Neural crest cell (in vitro differentiated cells): ENCODE measurements around the gene NTSR2. TPM values are rescaled to one million over a fixed set of nuclear protein-coding genes. Genes with fewer than 3 reads are reported as not detected.

Experiments used
- DNase-seq: peaks from one replicate; pipeline ENCODE4 v3.0.0; 2021; ENCODE audit warnings: low read depth, mixed read lengths, low spot score
- H3K27ac Mint-ChIP-seq: one replicate; pipeline ENCODE4 v1.8.0; 2021; ENCODE audit warnings: mild to moderate bottlenecking, mixed read lengths; ENCODE audit not compliant: unreplicated experiment
- H3K27me3 Mint-ChIP-seq: 2 replicates; pipeline ENCODE4 v1.8.0; 2021; ENCODE audit warnings: low read depth, mild to moderate bottlenecking, mixed read lengths
- H3K36me3 Mint-ChIP-seq: 2 replicates; pipeline ENCODE4 v1.8.0; 2021; ENCODE audit warnings: low read depth, mild to moderate bottlenecking, mixed read lengths
- H3K4me1 Mint-ChIP-seq: 2 replicates; pipeline ENCODE4 v1.8.0; 2021; ENCODE audit warnings: mixed read lengths
- H3K4me3 Mint-ChIP-seq: one replicate; pipeline ENCODE4 v1.8.0; 2021; ENCODE audit warnings: mild to moderate bottlenecking, mixed read lengths
- H3K9me3 Mint-ChIP-seq: 2 replicates; pipeline ENCODE4 v1.8.0; 2021; ENCODE audit warnings: mixed read lengths
- CTCF ChIP-seq: fragments of 200-600 bp; sonication (generic); conservative IDR thresholded peaks from 2 replicates; pipeline ENCODE4 v1.5.0; 2021; ENCODE audit warnings: antibody characterized with exemption, mild to moderate bottlenecking
- total RNA-seq: library from RNA; stranded (reverse); gene quantifications from 2 replicates; pipeline ENCODE4 v1.2.1, GENCODE V29; 2021

NTSR2 gene
- total RNA-seq, 1 donor from 2014 or later: not detected

GRCh38 chr2:11629851-11630250 is 40.1 kb downstream of the NTSR2 start:
- Mint-ChIP-seq H3K27me3 (no peaks in the 10 kb centered on the region), H3K4me1 (no peaks in the 10 kb centered on the region), H3K27ac (no peak overlapping the region), H3K4me3 (no peak overlapping the region), H3K9me3 (no peaks in the 10 kb centered on the region), H3K36me3 (peaks cover 52% of the 10 kb centered on the region)
- no peak for DNase-seq
- no peak for TF ChIP-seq CTCF

- DNase-seq: no peak
- H3K36me3 Mint-ChIP-seq: peaks cover 49% of the 10 kb centered on the region
- H3K27ac Mint-ChIP-seq: no peak overlapping the region
- H3K4me1 Mint-ChIP-seq: no peaks in the 10 kb centered on the region
- TF ChIP-seq CTCF: no peak
- no peaks in the 10 kb centered on the region for H3K9me3 Mint-ChIP-seq
- no peaks in the 10 kb centered on the region for H3K27me3 Mint-ChIP-seq
- peak overlapping the region; percentile 6 for H3K4me3 Mint-ChIP-seq
Observed at GRCh38 chr2:11629215-11629614, 40.8 kb downstream of the NTSR2 start.

- Mint-ChIP-seq H3K27ac (peak overlapping the region; percentile 62), H3K4me1 (no peaks in the 10 kb centered on the region), H3K27me3 (no peaks in the 10 kb centered on the region), H3K4me3 (peak overlapping the region; percentile 6), H3K9me3 (no peaks in the 10 kb centered on the region), H3K36me3 (peaks cover 48% of the 10 kb centered on the region)
- no peak for TF ChIP-seq CTCF
- no peak for DNase-seq
Observed at GRCh38 chr2:11628675-11629074, 41.3 kb downstream of the NTSR2 start.

GRCh38 chr2:11625671-11626070 is 44.3 kb downstream of the NTSR2 start:
- DNase-seq: no peak
- Mint-ChIP-seq H3K9me3 (no peaks in the 10 kb centered on the region), H3K27ac (no peak overlapping the region), H3K36me3 (peaks cover 43% of the 10 kb centered on the region), H3K4me1 (no peaks in the 10 kb centered on the region), H3K27me3 (no peaks in the 10 kb centered on the region), H3K4me3 (no peak overlapping the region)
- no peak for TF ChIP-seq CTCF

- Mint-ChIP-seq H3K27ac (no peak overlapping the region), H3K36me3 (peaks cover 41% of the 10 kb centered on the region), H3K4me1 (no peaks in the 10 kb centered on the region), H3K4me3 (no peak overlapping the region), H3K27me3 (no peaks in the 10 kb centered on the region), H3K9me3 (no peaks in the 10 kb centered on the region)
- no peak for TF ChIP-seq CTCF
- DNase-seq: no peak
Observed at GRCh38 chr2:11624893-11625292, 45.1 kb downstream of the NTSR2 start.

GRCh38 chr2:11622611-11623010 is 47.4 kb downstream of the NTSR2 start:
- TF ChIP-seq CTCF: no peak
- H3K27me3 Mint-ChIP-seq: no peaks in the 10 kb centered on the region
- peaks cover 39% of the 10 kb centered on the region for H3K36me3 Mint-ChIP-seq
- H3K4me1 Mint-ChIP-seq: no peaks in the 10 kb centered on the region
- H3K4me3 Mint-ChIP-seq: no peak overlapping the region
- no peak for DNase-seq
- no peak overlapping the region for H3K27ac Mint-ChIP-seq
- no peaks in the 10 kb centered on the region for H3K9me3 Mint-ChIP-seq
